Astrocyte (in vitro differentiated cells and primary cell): ENCODE results near the gene USP22. TPM values are rescaled to one million over a fixed set of nuclear protein-coding genes. Genes with fewer than 3 reads are reported as not detected.
A peak's percentile ranks its signal among the peaks of the same experiment; 100 is the strongest.

Experiments
- DNase-seq: peaks from one replicate; pipeline ENCODE4 v3.0.0-alpha.2; 2010; ENCODE audit warnings: low read depth
- FAIRE-seq: peaks from 2 replicates; lab custom pipeline; 2011; peaks lifted over from hg19 to GRCh38; lab: Jason Lieb, UNC
- H2AFZ ChIP-seq: 2 replicates; pipeline ENCODE4 v1.6.0; 2012; ENCODE audit warnings: low read depth, low read length, inconsistent platforms
- H3K27ac ChIP-seq: 2 replicates; pipeline ENCODE4 v1.5.1; 2011; ENCODE audit warnings: low read depth, low read length, inconsistent platforms
- H3K27me3 ChIP-seq: 2 replicates; pipeline ENCODE4 v1.6.0; 2011; ENCODE audit warnings: low read length, inconsistent platforms; ENCODE audit not compliant: insufficient read depth
- H3K36me3 ChIP-seq: 2 replicates; pipeline ENCODE4 v1.5.1; 2011; ENCODE audit warnings: low read length, inconsistent platforms; ENCODE audit not compliant: insufficient read depth
- H3K4me1 ChIP-seq: 2 replicates; pipeline ENCODE4 v1.5.1; 2011; ENCODE audit warnings: low read length, inconsistent platforms; ENCODE audit not compliant: insufficient read depth
- H3K4me2 ChIP-seq: 2 replicates; pipeline ENCODE4 v1.6.0; 2012; ENCODE audit warnings: low read length, inconsistent platforms
- H3K4me3 ChIP-seq: 2 replicates; pipeline ENCODE4 v1.5.1; 2011; ENCODE audit warnings: low read depth, mild to moderate bottlenecking, low read length, inconsistent platforms; ENCODE audit not compliant: insufficient read depth
- H3K79me2 ChIP-seq: 2 replicates; pipeline ENCODE4 v1.6.0; 2012; ENCODE audit warnings: mild to moderate bottlenecking, low read length, inconsistent platforms; ENCODE audit not compliant: insufficient read depth
- H3K9ac ChIP-seq: 2 replicates; pipeline ENCODE4 v1.6.0; 2012; ENCODE audit warnings: mild to moderate bottlenecking, low read length, inconsistent platforms
- H3K9me3 ChIP-seq: 2 replicates; pipeline ENCODE4 v1.5.1; 2012; ENCODE audit warnings: low read depth, mild to moderate bottlenecking, low read length, inconsistent platforms; ENCODE audit not compliant: insufficient read depth
- H4K20me1 ChIP-seq: 2 replicates; pipeline ENCODE4 v1.6.0; 2012; ENCODE audit warnings: low read length, inconsistent platforms; ENCODE audit not compliant: insufficient read depth
- H3K27ac Mint-ChIP-seq: one replicate; pipeline ENCODE4 v1.8.0; 2021; ENCODE audit warnings: mild to moderate bottlenecking, mixed read lengths; ENCODE audit not compliant: unreplicated experiment
- H3K27me3 Mint-ChIP-seq: one replicate; pipeline ENCODE4 v1.8.0; 2021; ENCODE audit warnings: low read depth, mixed read lengths; ENCODE audit not compliant: unreplicated experiment
- H3K36me3 Mint-ChIP-seq: one replicate; pipeline ENCODE4 v1.8.0; 2021; ENCODE audit warnings: low read depth, mixed read lengths; ENCODE audit not compliant: unreplicated experiment
- H3K4me1 Mint-ChIP-seq: one replicate; pipeline ENCODE4 v1.8.0; 2021; ENCODE audit warnings: low read depth, mixed read lengths; ENCODE audit not compliant: unreplicated experiment
- H3K4me3 Mint-ChIP-seq: one replicate; pipeline ENCODE4 v1.8.0; 2021; ENCODE audit warnings: mild to moderate bottlenecking, moderate library complexity, mixed read lengths; ENCODE audit not compliant: unreplicated experiment
- H3K9me3 Mint-ChIP-seq: one replicate; pipeline ENCODE4 v1.8.0; 2021; ENCODE audit warnings: mild to moderate bottlenecking, mixed read lengths; ENCODE audit not compliant: unreplicated experiment
- CTCF ChIP-seq: IDR thresholded peaks from 2 replicates; pipeline ENCODE4 v1.5.1; 2011; ENCODE audit warnings: low read depth, mild to moderate bottlenecking, inconsistent platforms, low read length, moderate library complexity; ENCODE audit not compliant: insufficient read depth
- EZH2 ChIP-seq: IDR thresholded peaks from 2 replicates; pipeline ENCODE4 v1.6.1; 2012; ENCODE audit warnings: mild to moderate bottlenecking, low read length, inconsistent platforms; ENCODE audit not compliant: insufficient read depth
- total RNA-seq: library from RNA; stranded (reverse); gene quantifications from 2 replicates; pipeline ENCODE4 v1.2.1, GENCODE V29; 2021

Gene USP22
- total RNA-seq, 1 donor from 2014 or later, result 266 TPM

DNA sequence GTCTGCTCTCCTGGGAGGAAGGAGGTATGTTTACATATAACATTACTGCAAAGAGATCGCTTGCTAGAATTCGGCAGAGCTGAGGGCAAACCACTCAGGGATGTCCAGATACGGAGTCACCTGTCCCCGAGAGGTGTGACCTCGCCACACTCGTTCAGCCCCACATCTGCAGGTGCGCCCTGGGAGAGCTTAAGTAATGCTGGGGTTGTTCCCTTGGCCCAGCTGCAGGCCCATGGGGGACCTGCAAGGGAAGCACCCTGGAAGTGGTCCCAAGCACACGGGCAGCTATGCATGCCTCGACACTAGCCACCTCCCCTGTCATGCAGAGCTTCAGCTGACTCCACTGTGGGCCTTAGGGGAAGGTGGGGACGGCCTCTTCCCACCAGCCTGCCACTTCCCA, 22.2 kb downstream of the USP22 start:
- no peak for FAIRE-seq
- Mint-ChIP-seq H3K4me1 (peaks cover 13% of the 10 kb centered on the region), H3K4me3 (no peak overlapping the region), H3K27me3 (no peaks in the 10 kb centered on the region), H3K36me3 (peaks cover 22% of the 10 kb centered on the region), H3K27ac (no peak overlapping the region), H3K9me3 (no peaks in the 10 kb centered on the region)
- no peak for DNase-seq
- Histone ChIP-seq H3K4me3 (no peak overlapping the region), H4K20me1 (peaks cover 100% of the 10 kb centered on the region), H3K79me2 (peaks cover 100% of the 10 kb centered on the region), H3K36me3 (peaks cover 79% of the 10 kb centered on the region), H3K27ac (no peak overlapping the region), H3K27me3 (no peaks in the 10 kb centered on the region), H2AFZ (no peak overlapping the region), H3K4me1 (peaks cover 2% of the 10 kb centered on the region), H3K4me2 (no peak overlapping the region), H3K9ac (no peak overlapping the region), H3K9me3 (no peaks in the 10 kb centered on the region)
- no peak for TF ChIP-seq CTCF
- no peak for TF ChIP-seq EZH2

- no peak for FAIRE-seq
- Mint-ChIP-seq H3K9me3 (no peaks in the 10 kb centered on the region), H3K27ac (no peak overlapping the region), H3K4me3 (no peak overlapping the region), H3K4me1 (peaks cover 7% of the 10 kb centered on the region), H3K27me3 (no peaks in the 10 kb centered on the region), H3K36me3 (peaks cover 21% of the 10 kb centered on the region)
- Histone ChIP-seq H3K36me3 (peaks cover 79% of the 10 kb centered on the region), H3K27me3 (no peaks in the 10 kb centered on the region), H3K9me3 (no peaks in the 10 kb centered on the region), H3K27ac (no peak overlapping the region), H4K20me1 (peaks cover 100% of the 10 kb centered on the region), H2AFZ (no peak overlapping the region), H3K9ac (no peak overlapping the region), H3K4me3 (no peak overlapping the region), H3K4me2 (no peak overlapping the region), H3K79me2 (peaks cover 100% of the 10 kb centered on the region), H3K4me1 (peaks cover 2% of the 10 kb centered on the region)
- DNase-seq, result no peak
- TF ChIP-seq EZH2 (no peak), CTCF (peak; percentile 21)
Measured at GRCh38 chr17:21019976-21020586, 22.7 kb downstream of the USP22 start.

DNA sequence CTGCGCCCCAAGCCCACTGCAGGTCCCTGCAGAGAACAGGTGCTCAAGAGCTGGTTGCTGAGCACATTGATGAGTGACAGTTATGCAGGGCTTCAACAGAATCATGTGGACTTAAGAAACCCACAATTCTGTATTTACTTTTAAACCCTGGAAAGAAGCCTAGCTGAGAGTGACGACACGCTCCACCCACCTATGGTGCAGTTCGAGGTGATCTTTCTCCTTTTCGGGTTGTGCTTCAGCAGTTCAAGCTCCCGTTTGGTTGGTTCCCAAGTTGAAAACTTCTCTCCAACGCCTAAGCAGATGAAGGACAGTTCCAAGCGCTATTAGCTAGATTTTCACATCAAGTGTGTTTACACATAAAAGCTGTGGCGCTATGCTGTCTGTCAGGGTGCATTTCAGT, 23.9 kb downstream of the USP22 start:
- Mint-ChIP-seq H3K36me3 (peaks cover 24% of the 10 kb centered on the region), H3K27me3 (no peaks in the 10 kb centered on the region), H3K4me1 (peaks cover 2% of the 10 kb centered on the region), H3K27ac (no peak overlapping the region), H3K9me3 (no peaks in the 10 kb centered on the region), H3K4me3 (no peak overlapping the region)
- Histone ChIP-seq H4K20me1 (peaks cover 100% of the 10 kb centered on the region), H3K9me3 (no peaks in the 10 kb centered on the region), H3K27me3 (no peaks in the 10 kb centered on the region), H3K4me2 (no peak overlapping the region), H3K27ac (no peak overlapping the region), H2AFZ (no peak overlapping the region), H3K4me1 (peaks cover 3% of the 10 kb centered on the region), H3K36me3 (peaks cover 78% of the 10 kb centered on the region), H3K9ac (no peak overlapping the region), H3K4me3 (no peak overlapping the region), H3K79me2 (peaks cover 100% of the 10 kb centered on the region)
- FAIRE-seq (no peak), DNase-seq (no peak)
- no peak for TF ChIP-seq CTCF
- no peak for TF ChIP-seq EZH2
